HG03025 (cell line): Measurements from ENCODE around the gene PKP1.

Experiments used
- ATAC-seq: cut with Tn5 transposase; IDR thresholded peaks from one replicate; pipeline ENCODE4 v1.9.1; 2021; ENCODE audit warnings: mild to moderate bottlenecking, moderate library complexity; ENCODE audit not compliant: unreplicated experiment, low FRiP score

The PKP1 gene

GRCh38 chr1:201324821-201325677 lies 41.7 kb downstream of the PKP1 start:
- no peak for ATAC-seq

GRCh38 chr1:201325678-201326060 lies 42.4 kb downstream of the PKP1 start:
- no peak for ATAC-seq

- no peak for ATAC-seq
Measured at GRCh38 chr1:201326710-201327109, 43.4 kb downstream of the PKP1 start.

GRCh38 chr1:201327687-201328240 lies 44.5 kb downstream of the PKP1 start:
- no peak for ATAC-seq

GRCh38 chr1:201328576-201328975 lies 45.3 kb downstream of the PKP1 start:
- ATAC-seq: no peak

- no peak for ATAC-seq
Measured at GRCh38 chr1:201329286-201329685, 46.0 kb downstream of the PKP1 start.

GRCh38 chr1:201329801-201330200 lies 46.5 kb downstream of the PKP1 start:
- ATAC-seq: no peak

- ATAC-seq: no peak
Measured at GRCh38 chr1:201330541-201330940, 47.2 kb downstream of the PKP1 start.

- ATAC-seq: no peak
Measured at GRCh38 chr1:201331166-201331565, 47.9 kb downstream of the PKP1 start.

- no peak for ATAC-seq
Measured at GRCh38 chr1:201332021-201332420, 48.7 kb downstream of the PKP1 start.

GRCh38 chr1:201332616-201333335 lies 49.5 kb downstream of the PKP1 start:
- no peak for ATAC-seq

GRCh38 chr1:201334325-201335173 lies 51.2 kb downstream of the PKP1 start:
- ATAC-seq: no peak

GRCh38 chr1:201335174-201335870 lies 52.0 kb downstream of the PKP1 start:
- no peak for ATAC-seq

GRCh38 chr1:201335901-201336300 lies 52.6 kb downstream of the PKP1 start:
- no peak for ATAC-seq

GRCh38 chr1:201336711-201337450 lies 53.6 kb downstream of the PKP1 start:
- ATAC-seq: no peak

- no peak for ATAC-seq
Measured at GRCh38 chr1:201341377-201341776, 58.1 kb downstream of the PKP1 start.

- ATAC-seq: no peak
Measured at GRCh38 chr1:201344206-201345080, 61.1 kb downstream of the PKP1 start.

- ATAC-seq: no peak
Measured at GRCh38 chr1:201345081-201345355, 61.7 kb downstream of the PKP1 start.
